ENCODE results near the gene ANO6.
"Not testable (repeated sequence)": the region's sequence is repeated elsewhere in the genome, so short reads cannot be mapped to it uniquely, and the experiment has no call there.

The ANO6 gene, protein sequence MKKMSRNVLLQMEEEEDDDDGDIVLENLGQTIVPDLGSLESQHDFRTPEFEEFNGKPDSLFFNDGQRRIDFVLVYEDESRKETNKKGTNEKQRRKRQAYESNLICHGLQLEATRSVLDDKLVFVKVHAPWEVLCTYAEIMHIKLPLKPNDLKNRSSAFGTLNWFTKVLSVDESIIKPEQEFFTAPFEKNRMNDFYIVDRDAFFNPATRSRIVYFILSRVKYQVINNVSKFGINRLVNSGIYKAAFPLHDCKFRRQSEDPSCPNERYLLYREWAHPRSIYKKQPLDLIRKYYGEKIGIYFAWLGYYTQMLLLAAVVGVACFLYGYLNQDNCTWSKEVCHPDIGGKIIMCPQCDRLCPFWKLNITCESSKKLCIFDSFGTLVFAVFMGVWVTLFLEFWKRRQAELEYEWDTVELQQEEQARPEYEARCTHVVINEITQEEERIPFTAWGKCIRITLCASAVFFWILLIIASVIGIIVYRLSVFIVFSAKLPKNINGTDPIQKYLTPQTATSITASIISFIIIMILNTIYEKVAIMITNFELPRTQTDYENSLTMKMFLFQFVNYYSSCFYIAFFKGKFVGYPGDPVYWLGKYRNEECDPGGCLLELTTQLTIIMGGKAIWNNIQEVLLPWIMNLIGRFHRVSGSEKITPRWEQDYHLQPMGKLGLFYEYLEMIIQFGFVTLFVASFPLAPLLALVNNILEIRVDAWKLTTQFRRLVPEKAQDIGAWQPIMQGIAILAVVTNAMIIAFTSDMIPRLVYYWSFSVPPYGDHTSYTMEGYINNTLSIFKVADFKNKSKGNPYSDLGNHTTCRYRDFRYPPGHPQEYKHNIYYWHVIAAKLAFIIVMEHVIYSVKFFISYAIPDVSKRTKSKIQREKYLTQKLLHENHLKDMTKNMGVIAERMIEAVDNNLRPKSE

GRCh38 chr12:45215419-45216229 is at the start of gene ANO6:
ANO6 (plus strand) TSS chr12:45216095; CDS start chr12:45216322, 227 bp downstream.
- peak; percentile 88 for DNase-seq

DNA sequence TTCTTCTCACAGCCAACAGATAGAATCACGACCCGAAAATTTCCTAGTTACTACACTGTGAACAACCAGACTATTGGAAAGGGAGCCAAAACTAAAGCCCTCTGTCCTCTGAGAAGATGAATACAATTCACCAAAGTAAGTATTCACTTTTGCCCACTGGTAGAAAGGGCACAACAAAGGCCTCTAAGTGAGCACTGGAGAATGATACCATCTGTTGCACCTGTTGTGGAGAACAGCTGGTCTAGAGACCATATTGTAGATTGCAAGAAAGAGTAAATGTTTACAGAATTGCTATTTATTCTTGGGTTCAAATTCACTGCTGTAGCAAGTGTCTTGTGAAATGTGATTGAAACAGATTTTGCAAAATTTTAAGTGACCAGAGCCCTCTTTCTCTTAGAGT is 46.9 kb upstream of the ANO6 start:
- no peak for DNase-seq

GRCh38 chr12:45170456-45171042 is 45.3 kb upstream of the ANO6 start:
- DNase-seq: peak; percentile 92

DNA sequence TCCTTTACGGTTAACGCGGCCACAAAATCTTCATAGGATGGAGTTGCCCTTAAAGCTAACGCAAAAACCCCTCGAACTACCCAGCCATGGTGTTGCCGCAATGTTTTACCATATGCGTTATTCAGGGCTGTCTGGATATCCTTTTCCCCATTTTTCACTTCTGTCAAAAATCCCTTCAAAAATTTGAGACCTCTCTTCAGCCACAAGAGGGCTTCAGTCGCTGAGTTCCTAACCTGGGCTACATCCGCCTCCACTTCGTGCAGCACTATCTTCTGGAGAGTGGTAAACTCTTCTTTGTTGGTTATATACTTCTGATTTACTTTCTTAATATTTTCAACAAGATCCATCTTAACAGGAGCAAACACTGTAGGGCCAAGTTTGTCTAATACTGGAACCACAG is 42.6 kb upstream of the ANO6 start:
- DNase-seq: not testable (repeated sequence)

- no peak for DNase-seq
Observed at GRCh38 chr12:45174595-45174994, 41.3 kb upstream of the ANO6 start.

DNA sequence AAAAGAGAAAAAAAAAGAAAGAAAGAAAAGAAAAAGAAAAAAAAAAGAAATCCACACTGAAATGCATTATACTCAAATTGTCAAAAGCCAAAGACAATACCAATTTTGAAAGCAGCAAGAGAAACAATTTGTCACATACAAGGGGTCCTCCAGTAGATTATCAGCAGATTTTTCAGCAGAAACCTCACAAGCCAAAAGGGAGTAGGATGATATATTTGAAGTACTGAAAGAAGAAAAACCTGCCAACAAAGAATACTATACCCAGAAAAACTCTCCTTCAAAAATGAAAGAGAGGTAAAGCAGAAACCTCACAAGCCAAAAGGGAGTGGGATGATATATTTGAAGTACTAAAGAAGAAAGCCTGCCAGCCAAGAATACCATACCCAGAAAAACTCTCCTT is 37.1 kb upstream of the ANO6 start:
- DNase-seq: no peak

GRCh38 chr12:45182511-45182910 is 33.4 kb upstream of the ANO6 start:
- no peak for DNase-seq

DNA sequence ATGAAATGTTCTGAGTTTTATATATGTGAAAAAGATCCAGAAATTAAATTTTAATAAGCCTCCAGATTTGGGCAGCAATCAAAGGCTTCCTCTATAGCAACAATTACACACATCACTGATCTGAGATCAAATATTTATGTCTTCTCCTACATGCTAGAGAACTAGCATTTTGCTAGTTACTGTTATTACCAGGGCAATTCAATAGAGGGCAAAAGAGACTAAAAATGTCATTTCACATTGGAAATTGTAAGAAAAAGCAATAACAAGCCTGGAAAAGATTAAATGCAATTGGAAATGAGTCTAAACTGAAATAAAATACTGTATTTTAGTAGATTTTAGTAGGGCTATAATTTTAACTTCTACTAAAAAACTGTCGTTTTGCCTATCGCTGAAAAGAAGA is 32.6 kb upstream of the ANO6 start:
- no peak for DNase-seq

DNA sequence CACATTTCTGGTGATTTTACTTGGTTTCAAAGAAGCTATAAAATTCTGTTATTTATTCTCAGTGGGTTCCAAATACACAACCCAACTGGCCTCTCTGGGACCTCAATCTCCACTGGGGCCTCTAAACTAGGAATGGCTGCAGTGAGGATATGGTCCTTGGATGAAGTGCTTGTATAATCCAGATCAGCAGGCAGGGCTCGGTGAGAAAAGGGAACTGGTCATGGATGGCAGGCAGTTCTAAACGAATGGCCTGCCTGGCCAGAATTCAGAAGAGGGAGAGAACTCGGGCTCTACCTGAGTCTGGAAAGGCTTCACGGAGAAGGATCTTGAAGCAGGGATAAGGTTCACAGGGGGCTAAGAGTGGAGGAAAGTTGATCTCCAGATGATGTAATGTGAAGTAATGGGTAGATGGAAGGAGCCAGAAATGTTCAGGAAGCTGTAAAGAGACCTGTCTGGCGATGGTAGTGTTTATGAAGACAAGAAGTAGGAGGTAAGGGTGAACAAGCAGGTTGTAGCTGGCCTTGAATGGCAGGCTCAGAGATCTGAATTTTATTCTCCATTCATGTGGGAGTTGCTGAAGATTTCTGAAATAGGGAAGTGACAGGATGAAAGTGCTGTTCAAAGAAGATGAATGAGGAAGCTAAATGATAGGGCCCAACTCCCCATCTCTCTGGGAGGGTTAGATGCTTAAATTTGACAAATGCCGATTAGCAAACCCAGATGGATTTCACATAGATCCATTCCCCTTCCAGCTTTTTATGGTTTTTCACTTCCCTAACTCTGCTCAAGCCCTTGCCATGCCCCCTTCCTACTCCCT is 31.5 kb upstream of the ANO6 start:
- DNase-seq: no peak

GRCh38 chr12:45186762-45187161 is 29.1 kb upstream of the ANO6 start:
- DNase-seq: no peak

GRCh38 chr12:45189766-45190403 is 26.0 kb upstream of the ANO6 start:
- no peak for DNase-seq

- no peak for DNase-seq
Observed at GRCh38 chr12:45191239-45191638, 24.7 kb upstream of the ANO6 start.

DNA sequence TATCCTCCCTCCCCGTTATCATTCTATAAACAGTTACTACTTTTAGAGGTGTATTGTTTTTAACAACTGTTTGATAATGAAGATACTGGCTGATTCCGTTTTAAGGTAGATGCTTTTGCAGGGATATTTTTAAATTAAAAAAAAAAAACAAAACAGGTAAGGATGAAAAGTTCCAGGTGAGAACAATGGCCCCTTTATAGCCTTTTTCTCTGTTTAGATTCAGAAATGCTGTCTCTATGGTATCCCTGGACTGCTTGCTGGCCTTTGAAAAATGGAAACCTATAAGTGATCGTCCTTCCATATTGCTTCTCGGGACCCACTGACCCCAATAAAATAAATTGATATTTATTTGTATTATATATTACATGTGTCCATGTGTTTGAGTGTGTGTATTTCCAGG is 23.2 kb upstream of the ANO6 start:
- DNase-seq: no peak

- DNase-seq: no peak
Observed at GRCh38 chr12:45200491-45201043, 15.3 kb upstream of the ANO6 start.

- no peak for DNase-seq
Observed at GRCh38 chr12:45203767-45204166, 12.1 kb upstream of the ANO6 start.

- no peak for DNase-seq
Observed at GRCh38 chr12:45204757-45205156, 11.1 kb upstream of the ANO6 start.

DNA sequence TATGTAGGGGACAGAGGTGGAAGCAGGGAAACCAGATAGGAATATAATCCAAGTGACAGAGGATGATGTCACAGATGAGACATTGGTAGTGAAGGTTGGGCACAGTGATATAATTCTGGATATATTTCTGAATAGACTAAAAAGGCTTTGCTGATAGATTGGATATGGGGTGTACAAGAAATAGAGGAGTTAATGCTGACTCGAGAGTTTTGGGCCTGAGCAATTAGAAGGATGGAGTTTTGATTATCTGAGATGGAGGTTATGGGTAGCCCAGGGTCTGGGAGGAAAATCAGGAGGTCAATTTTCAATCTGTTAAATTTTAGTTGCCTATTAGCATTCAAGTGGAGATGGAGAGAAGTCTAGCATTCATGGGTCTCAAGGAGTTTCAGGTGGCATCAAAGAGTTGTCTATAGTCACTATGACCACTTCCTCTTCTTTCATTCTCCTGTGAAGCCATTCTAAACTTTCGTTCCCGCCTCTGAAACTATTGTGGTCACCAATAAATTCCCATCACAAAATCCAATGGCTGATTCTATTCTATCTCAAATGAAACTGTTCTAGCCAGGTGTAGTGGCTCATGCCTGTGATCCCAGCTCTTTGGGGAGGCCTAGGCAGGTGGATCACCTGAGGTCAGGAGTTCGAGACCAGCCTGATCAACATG is 10.6 kb upstream of the ANO6 start:
- DNase-seq: no peak

DNA sequence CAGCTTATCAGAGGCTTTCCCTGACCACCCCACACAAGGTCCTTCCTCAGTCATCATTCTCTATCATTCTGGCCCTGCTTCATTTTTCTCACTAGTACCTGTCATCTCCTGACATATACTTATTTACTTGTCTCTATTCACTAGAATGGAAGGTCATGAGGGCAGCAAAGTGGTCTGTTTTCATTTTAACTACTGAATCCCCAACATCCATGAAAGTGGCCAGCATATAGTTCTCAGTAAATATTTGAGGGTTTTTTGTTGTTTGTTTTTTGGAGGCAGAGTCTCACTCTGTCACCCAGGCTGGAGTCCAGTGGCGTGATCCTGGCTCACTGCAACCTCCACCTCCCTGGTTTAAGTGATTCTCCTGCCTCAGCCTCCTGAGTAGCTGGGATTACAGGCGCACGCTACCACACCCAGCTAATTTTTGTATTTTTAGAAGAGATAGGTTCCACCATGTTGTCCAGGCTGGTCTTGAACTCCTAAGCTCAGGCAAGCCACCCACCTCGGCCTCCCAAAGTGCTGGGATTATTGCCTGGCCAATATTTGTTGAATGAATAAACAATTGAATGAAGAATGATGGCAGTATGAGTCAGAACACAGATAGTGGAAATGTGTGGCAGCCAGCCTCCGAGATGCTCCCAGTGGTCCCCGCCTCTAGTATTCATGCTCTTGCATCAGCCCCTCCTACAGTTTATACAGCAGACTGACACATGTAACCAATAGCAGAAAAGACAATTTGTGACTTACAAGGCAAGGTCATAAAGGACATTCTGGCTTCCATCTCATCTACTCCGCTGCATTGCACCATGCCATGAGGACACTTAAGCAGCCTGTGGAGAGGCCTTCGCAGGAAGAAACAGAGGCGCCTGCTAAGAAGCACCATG is 7.0 kb upstream of the ANO6 start:
- DNase-seq: peak; percentile 30

- no peak for DNase-seq
Observed at GRCh38 chr12:45209784-45210183, 6.1 kb upstream of the ANO6 start.

Measured in activated CD4-positive, alpha-beta T cell treated with anti-CD3 and anti-CD28 coated beads for 48 hours (primary cell).